B cell (primary cell): ENCODE results near the gene LMTK3.

Experiments
- EZH2 ChIP-seq: IDR thresholded peaks from 2 replicates; pipeline ENCODE4 v1.6.1; 2012; ENCODE audit warnings: borderline replicate concordance, low read depth, mild to moderate bottlenecking, moderate library complexity, low read length; ENCODE audit not compliant: insufficient read depth, poor library complexity, severe bottlenecking
- TF ChIP-seq, protein P1 (sequence below): fragments of 200-600 bp; IDR thresholded peaks from one replicate; pipeline ENCODE4 v1.8.0; 2022; ENCODE audit warnings: antibody characterized with exemption, mild to moderate bottlenecking

- TF ChIP-seq, protein P1, sequence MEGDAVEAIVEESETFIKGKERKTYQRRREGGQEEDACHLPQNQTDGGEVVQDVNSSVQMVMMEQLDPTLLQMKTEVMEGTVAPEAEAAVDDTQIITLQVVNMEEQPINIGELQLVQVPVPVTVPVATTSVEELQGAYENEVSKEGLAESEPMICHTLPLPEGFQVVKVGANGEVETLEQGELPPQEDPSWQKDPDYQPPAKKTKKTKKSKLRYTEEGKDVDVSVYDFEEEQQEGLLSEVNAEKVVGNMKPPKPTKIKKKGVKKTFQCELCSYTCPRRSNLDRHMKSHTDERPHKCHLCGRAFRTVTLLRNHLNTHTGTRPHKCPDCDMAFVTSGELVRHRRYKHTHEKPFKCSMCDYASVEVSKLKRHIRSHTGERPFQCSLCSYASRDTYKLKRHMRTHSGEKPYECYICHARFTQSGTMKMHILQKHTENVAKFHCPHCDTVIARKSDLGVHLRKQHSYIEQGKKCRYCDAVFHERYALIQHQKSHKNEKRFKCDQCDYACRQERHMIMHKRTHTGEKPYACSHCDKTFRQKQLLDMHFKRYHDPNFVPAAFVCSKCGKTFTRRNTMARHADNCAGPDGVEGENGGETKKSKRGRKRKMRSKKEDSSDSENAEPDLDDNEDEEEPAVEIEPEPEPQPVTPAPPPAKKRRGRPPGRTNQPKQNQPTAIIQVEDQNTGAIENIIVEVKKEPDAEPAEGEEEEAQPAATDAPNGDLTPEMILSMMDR = no peak
- TF ChIP-seq EZH2 = no peak
Observed at GRCh38 chr19:48443256-48443655, 68.4 kb downstream of the LMTK3 start.
